DMS 273 treated with DMSO at 0.1 percent for 48 hours (cell line): ENCODE results near the gene GSTM5.
"Not testable (repeated sequence)": the region's sequence is repeated elsewhere in the genome, so short reads cannot be mapped to it uniquely, and the experiment has no call there.

Experiments used
- DNase-seq: peaks from one replicate; lab custom pipeline; 2025; lab: John Stamatoyannopoulos, UW

The GSTM5 gene

GRCh38 chr1:109697066-109697465 lies 15.0 kb upstream of the GSTM5 start:
- DNase-seq = no peak

DNA sequence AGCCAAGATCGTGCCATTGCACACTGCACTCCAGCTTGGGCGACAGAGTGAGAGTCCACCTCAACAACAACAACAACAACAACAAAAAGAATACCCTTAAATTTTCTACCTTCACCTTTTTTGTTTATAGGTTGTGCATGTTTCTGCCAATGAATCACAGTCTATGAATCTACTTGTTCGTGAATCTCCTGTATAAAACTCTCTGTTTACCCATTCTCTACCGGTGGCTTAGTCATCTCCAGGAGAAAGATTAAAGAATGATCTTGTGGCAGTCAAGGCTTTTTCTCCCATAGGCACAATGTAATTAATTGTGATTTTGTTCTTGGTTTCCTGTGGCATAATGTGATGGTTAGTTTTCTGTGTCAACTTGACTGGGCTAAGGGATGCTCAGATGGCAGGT lies 14.2 kb upstream of the GSTM5 start:
- not testable (repeated sequence) for DNase-seq

GRCh38 chr1:109702940-109703339 lies 9.1 kb upstream of the GSTM5 start:
- DNase-seq = not testable (repeated sequence)

- DNase-seq = no peak
These were observed 7.9 kb upstream of the GSTM5 start for GRCh38 chr1:109704173-109704572.

GRCh38 chr1:109705411-109705810 lies 6.6 kb upstream of the GSTM5 start:
- no peak for DNase-seq

DNA sequence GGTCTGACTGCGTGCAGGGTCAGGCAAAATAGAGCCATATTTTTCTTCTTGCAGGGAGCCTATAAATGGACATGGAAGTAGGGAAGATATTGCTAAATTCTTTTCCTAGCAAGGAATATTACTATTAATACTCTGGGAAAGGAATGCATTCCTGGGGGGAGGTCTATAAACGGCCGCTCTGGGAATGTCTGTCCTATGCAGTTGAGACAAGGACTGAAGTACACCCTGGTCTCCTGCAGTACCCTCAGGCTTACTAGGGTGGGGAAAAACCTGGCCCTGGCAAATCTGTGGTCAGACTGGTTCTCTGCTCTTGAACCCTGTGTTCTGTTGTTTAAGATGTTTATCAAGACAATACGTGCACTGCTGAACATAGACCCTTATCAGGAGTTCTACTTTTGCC lies 3.1 kb upstream of the GSTM5 start:
- DNase-seq = not testable (repeated sequence)

DNA sequence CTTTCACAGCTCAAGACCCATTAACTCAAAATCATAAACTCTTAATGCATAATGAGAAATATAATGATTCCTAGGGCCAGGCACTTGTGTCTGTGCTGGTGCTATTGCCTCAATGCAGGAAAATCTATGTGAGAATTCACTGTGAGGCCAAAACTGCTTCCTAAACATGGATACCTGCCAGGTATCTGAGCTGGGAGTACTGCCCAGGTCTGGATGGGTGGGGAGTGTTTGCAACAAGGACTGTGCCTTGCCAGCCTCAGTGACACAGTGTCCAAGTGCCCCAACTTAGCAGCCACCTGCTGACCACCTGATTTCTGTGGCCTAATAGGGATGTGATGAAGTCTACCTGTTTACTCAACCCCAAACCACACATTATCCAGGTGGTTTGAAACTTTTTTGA lies 2.2 kb upstream of the GSTM5 start:
- DNase-seq = not testable (repeated sequence)

DNA sequence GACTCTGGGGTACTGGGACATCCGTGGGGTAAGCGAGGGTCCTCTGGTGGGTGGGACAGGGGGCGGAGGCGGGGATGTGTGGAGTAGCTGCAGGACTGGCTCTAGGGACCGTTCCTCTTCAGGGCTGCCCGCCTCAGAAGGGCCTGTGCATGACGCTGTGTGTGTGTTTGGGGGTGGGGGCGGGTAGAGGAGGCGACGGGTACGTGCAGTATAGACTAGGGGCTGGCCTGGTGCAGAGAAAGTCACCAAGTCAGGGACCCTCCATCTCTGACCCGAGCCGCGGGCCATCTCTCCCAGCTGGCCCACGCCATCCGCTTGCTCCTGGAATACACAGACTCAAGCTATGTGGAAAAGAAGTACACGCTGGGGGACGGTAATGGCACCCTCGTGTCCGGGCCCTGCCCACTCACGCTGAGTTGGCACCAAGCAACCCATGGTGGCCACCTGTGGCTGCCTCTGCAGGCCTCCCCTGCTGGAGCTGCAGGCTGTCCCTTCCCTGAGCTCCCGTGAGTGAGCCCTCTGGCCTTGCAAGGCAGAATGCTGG lies 342 bp downstream of the GSTM5 start:
- no peak for DNase-seq

- no peak for DNase-seq
These were observed 1.6 kb downstream of the GSTM5 start for GRCh38 chr1:109713636-109714035.

- DNase-seq = no peak
These were observed 2.8 kb downstream of the GSTM5 start for GRCh38 chr1:109714661-109715372.

DNA sequence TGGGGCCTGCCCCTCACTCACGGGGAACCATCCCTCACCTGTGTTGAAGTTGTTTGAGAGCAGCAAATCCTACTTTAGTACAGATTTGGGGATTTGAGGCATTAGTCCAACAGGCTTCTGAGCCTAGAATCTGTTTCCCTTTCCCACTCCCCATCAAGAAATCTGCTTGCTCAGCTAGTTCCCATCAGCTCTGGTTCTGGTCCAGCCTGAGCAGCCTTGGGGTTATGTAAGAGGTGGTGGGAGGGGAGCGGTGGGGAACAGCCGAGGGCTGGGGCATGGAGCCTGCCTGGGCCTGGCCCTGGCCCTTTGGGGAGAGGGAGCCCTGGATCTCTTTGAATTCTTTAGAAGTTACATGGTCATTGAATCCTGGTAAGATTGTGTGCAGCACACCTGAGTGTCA lies 4.1 kb downstream of the GSTM5 start:
- DNase-seq = no peak

DNA sequence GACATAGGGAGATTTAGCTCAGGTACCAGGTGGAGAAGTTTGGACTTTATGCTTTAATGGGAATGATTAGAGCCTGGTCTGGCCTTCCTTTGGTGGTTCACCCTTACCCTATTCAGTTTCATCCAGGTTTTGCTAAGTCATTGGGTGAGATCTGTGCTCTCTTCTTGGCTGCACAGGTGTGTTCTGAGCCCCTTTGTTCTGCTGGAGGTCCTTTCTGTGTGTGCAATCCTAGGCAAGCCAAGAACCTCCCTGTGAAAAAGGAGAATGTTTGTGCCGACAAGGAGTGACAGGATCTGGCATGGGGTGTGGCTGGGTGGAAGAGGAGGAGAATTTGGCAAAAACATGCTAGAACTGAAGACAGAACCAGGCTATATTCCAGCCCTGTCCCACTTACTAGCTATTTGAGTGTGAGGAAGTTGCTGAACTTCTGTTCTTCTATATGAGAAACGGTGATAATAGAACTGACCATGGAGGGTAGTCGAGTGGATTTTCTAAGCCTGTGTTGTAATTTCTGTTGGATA lies 4.6 kb downstream of the GSTM5 start:
- DNase-seq = no peak

DNA sequence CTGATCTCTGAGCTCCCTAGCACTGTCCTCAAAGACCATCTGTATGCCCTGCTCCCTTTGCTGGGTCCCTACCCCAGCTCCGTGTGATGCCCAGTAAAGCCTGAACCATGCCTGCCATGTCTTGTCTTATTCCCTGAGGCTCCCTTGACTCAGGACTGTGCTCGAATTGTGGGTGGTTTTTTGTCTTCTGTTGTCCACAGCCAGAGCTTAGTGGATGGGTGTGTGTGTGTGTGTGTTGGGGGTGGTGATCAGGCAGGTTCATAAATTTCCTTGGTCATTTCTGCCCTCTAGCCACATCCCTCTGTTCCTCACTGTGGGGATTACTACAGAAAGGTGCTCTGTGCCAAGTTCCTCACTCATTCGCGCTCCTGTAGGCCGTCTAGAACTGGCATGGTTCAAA lies 5.7 kb downstream of the GSTM5 start:
- no peak for DNase-seq

GRCh38 chr1:109718495-109718894 lies 6.4 kb downstream of the GSTM5 start:
- no peak for DNase-seq

GRCh38 chr1:109719337-109719837 lies 7.3 kb downstream of the GSTM5 start:
- no peak for DNase-seq

GRCh38 chr1:109721042-109721441 lies 9.0 kb downstream of the GSTM5 start:
- no peak for DNase-seq

- DNase-seq = no peak
These were observed 9.9 kb downstream of the GSTM5 start for GRCh38 chr1:109721971-109722370.

DNA sequence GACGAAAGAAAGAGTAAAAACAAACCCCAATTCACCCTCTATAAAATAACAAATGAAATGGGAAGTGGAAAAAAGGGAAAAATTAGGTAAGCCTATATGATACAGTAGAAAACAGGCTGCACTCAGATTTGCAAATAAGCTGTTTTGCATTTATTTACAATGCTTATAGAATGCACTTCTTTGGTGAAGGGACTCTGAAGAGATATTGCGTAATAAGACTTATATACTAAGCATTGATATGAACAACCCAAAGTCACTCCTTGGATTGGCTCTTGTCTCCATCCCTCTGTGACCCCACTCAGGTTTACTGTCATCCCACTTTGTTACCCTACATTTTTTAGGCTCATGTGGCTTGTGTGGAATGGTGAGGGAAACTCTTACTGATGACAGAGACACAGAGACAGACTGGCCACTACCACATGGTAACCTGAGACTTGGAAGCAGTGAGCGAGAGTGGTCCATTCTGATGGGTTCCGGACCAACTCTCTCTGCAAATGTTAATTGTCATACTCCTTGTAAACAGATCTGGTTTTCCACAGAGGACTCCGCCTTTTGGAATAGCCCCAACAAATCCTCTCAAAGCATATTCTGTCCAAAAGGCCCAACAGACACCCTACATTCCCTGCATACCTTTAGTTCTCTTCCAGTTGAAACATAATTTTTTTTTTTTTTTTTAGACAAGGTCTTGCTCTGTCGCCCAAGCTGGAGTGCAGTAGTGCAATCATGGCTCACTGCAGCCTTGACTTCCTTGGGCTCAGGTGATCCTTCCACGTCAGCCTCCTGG lies 11.0 kb downstream of the GSTM5 start:
- DNase-seq = no peak

GRCh38 chr1:109724933-109725332 lies 12.9 kb downstream of the GSTM5 start:
- no peak for DNase-seq

DNA sequence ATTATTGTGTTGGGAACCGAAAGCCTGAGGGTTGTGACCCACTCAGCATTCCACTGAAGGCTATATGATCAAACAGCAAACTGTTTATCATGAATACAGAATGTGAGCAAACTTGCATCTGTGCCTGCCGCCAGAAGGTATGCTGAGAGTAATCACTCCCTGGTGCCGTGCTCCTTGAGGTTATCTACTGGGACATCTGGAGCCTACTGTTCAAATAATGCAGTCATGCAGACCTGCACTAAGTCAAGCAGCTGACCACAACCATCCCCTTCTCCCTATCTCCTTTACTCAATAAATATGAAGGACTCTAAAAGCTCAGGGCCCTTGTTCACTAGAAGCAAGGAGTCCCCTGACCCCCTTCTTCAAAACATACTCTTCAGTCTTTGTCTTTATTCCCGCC lies 13.5 kb downstream of the GSTM5 start:
- DNase-seq = no peak

DNA sequence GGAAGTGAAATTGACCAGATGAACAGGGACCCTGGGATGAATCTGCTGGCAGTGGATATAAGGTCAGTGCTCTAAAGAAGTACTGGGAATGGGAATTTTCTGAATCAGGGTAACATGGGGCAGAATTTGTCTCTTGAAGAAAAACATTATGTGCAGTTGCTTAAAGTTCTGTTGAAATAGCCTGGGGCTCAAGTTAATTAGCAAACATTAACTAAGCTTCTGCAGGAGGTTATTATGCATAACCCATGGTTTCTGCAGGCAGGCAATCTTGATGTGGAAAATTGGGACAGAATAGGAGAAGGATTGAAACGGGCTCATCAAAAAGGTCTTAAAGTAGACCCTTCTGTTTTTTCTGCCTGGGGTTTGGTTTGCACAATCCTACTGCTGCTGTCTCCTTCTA lies 14.0 kb downstream of the GSTM5 start:
- no peak for DNase-seq

GRCh38 chr1:109726728-109727373 lies 14.8 kb downstream of the GSTM5 start:
- no peak for DNase-seq
